RKO (cell line): ENCODE data around the gene RAD9A.
A peak's percentile ranks its signal among the peaks of the same experiment; 100 is the strongest.

Experiments used
- DNase-seq: peaks from one replicate; pipeline ENCODE4 v3.0.0-alpha.2; 2016; ENCODE audit warnings: low spot score

The RAD9A gene

DNA sequence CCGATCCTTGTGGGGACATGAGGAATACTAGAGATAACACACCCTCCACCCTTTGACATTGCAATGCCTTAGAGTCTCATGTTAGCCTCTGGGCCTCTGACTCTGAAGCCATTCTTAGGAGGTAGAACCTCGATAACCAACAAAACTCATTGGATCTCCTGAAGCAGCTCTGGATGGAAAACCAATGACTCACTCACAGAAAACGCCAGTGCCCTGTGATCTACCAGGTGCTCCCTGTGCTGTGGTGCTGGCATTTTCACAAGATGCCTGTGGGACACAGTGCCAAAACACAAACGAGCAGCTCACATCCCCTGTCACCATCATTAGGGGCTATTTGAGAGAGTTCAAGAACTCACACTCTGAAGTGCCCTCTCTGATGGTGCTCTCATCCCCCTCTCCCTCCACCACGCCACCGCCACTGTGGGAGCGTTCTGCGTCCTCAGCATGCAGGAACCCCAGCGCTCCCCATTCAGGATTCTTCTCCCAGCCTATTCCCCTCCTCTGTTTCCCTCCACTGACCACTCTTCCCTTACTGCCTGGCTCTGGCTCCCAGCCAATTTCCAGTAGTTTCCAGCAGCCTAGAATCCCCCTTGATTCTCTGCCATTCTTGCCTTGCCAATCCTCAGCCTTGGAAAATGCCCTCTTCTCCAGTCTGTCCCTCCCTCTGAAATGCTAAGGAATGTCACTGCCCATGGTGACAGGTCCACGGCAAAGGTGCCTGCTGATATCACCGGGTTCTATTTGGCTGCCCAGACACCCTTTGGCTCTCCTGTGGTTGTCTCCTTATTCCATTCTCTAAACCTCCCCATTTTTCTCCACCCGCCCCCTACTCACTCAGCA lies 33.7 kb upstream of the RAD9A start:
- DNase-seq, result no peak

DNA sequence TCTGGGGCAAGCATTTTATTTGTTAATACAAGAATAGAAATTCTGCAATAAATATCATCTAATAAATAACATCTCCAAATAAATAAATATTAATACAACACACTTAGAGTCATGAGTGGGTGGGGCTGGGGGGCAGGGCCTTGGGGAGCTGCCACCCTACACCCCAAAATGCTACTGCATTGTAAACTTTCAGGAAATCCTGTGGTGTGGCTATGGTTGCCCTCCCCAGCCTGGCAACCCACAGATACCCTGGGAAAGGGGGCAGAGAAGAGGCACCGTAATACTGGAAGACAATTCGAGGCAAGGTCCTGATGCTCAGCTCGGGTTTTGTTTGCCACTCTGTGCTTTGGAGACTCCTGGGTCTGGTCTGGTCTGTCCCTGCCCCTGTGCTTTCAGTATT lies 27.6 kb upstream of the RAD9A start:
- no peak for DNase-seq

DNA sequence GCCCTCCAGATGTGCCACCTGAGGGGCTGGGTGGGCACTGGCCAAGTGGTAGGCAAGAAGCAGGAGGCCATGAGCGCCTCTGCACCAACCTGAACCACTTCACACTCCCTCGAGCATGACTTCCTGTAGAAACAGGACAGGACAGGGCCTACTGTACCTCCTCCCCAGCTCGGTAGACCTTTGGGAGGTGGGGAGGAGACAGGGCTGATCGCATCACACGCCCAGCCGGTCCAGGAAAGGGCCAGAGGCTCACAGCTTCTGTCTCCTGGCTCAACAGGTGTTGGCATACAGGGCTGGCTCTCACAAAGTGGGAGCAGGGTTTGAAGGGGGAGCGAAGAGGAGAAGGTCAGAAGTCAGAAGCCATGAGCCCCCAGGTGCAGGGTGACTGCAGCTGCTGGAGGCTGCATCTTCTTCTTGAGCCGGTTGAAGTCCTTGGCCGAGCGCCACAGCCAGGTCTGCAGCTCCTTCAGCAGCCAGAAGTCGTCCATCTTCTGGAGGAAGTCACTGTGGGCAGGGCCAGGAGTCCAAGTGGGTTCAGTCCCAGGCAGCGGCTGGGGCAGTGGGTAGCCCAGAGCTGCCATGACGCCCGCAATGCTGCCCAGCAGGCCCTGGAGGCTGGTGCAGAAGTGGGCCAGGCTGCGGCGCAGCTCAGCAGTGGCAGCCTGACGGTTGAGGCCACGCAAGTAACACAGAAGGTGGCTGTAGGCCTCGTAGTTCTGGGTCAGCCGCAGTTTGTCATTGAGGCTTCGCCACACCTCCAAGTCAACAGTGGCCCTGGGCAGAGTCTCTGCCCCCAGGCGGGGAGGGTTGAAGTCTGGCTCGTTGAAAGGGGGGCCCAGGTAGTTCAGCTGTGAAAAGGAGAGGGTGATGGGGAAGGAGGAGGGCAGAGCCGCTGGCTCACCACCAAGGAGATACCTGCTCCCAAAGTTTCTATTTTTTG lies 26.7 kb upstream of the RAD9A start:
- DNase-seq, result no peak

DNA sequence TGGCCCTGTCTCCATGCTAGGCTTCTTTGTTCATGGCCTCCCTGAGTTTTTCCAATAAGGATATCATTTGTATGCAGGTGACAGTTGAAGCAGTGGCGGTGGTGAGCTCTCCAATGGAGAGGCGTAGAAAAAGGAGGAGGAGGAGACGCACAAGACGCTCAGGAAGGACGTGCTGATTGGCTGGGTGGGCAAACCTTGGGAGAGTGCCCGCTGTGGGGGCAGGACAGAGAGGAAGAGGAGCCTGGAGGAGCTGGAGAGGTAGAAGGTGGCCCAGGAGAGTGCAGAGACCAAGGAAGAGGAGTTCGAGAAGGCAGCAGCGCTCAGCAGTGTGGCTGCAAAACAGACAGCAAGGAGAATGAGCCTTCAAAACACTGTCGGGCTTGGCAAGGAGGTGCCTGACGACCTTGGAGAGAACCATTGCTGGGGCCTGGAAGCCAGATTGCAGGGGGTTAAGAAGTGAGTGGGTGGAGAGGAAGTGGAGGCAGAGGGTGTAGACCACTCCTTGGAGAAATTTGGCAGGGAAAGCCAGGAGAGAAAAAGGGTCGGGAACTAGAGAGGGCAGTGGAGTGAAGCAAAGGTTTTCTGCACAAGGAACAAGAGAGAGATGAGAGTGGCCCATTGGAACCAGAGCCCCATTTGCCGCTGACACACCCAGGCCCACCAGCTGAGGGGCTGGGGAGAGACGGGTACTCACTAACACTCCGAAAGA lies 25.9 kb upstream of the RAD9A start:
- no peak for DNase-seq

DNA sequence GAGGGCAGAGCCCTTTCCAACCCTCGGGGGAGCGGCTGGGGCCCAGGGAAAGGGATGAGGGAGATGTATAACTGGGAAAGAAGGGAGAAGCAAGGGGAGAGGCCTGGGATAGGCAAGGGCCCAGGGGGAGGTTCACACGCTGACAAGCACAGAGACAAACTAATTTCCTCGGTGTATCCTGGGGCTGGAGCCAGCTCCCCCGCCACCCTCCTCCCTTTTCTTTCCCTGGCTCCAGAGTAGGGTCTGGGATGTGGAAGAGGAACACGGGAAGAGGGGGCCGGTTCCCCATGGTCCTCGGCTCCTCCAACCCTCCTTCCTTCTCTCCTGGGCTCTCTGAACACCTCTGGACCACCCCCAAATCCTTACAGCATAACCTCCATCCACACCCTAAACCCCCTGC lies 25.2 kb upstream of the RAD9A start:
- no peak for DNase-seq

DNA sequence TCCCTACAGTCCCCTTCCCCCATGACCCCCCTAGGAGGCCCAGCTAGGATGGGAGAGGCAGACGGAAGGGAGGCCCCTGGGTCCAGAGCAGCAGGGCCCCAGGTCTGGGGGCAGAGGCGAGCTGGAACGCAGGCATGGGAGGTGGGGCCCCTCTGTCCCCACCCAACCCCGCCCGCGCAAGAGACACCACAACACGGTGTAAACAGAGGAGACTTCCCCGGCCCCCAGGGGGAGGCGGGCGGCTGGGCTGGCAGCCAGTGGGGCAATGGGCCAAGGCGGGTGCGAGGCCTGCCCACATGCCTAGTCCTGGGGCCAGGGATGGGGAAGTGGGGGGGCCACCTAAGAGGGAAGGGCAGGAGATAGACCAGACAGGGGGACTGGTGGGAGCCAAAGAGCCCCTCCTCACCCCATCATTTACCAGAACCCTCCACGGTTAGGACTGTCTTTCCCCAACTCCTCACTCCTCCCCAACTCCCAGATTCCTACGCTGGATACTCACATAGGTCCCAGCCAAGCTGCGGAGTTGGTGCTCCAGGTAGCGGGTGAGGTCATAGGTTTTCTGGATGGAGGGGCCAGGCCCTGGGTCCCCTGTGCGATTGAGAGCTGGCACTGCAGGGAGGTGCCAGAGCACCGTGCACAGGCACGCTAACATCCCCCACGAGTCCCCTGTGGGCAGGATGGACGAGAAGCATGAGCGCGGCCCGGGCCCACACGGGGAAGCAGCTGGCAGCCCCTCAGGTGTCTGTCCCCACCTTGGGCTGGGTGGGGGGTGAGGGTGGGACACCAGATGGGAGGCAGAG lies 24.6 kb upstream of the RAD9A start:
- DNase-seq, result no peak

DNA sequence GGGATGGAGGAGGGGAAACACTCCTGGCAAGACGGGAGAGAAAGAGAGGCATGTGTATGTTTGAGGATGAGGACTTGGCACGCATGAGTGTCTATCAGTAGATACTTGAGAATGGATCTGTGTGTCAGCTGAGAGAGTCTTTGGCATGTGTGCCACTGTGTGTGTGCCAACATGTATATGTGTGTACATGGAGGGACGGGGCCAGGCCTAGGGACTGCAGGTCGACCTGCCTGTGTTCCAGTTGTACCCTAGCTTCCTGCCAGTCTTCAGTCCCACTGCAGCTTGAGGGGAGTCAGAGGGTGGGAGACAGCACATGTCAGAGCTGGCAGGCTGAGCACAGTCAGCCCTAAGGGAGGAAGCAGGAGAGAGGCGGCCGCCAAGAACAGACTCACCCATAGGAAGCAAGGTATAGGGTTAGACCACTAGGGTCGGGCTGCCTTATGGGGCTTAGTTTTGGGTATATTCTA lies 24.0 kb upstream of the RAD9A start:
- DNase-seq, result no peak

DNA sequence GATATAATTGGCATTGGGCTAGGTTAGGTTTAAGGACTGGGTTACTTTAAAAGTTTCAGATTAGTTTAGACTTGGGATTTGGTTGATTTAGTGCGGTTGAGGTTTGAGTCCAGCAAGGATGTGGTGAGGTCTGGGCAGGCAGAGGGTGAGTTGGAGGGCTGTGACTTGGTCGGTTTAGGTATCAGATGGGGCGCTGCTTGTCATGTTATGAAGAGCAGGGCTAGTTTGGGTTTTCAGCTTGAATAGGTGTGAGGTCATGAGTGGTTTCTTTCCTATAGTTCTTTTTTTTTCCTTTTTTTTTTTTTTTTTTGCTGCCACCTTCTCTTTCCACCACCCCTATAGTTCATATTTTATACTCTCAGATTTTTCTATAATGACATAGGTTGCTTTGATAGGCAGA lies 23.2 kb upstream of the RAD9A start:
- no peak for DNase-seq

DNA sequence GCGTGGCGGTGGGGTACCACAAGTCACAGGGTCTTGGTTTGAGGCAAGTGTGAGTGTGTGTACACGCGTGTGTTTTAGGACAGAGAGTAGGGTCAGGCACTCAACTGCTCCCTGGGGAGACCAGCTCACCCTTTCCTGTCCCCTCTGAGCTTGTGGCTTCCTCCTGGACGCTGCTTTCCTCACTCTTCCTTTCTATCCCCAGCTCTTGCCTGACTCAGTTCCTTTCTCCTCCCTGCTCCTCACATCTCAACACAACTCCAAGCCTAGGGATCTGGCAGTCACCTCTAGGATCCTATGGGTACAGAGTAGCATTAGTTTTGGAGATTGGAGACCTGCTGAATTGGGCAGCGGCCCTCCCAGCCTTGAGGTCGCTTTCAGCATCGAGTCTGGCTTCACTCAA lies 22.5 kb upstream of the RAD9A start:
- no peak for DNase-seq

DNA sequence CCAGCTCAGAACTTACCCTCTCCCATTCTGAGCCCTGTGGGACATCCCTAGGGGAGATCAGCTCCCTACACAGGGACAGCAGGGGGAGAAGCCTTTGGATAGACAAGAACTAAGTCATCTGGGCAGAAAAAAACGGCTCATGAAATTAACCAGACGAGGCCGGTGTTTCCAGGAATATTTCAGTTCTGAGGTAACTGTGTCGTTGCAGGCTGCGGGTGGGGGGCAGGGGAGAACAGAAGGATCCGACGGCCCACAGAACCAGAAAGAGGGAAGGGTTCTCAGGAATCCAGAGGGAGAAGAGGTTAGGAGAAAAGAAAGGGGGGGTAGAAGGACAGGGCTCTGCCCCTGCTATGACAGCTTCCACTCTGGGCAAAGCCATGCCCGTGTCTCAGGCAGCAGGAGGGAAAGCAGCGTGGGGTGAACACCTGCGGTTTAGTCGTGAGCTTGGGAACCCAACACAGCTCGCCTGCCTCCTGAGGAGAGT lies 21.9 kb upstream of the RAD9A start:
- no peak for DNase-seq

DNA sequence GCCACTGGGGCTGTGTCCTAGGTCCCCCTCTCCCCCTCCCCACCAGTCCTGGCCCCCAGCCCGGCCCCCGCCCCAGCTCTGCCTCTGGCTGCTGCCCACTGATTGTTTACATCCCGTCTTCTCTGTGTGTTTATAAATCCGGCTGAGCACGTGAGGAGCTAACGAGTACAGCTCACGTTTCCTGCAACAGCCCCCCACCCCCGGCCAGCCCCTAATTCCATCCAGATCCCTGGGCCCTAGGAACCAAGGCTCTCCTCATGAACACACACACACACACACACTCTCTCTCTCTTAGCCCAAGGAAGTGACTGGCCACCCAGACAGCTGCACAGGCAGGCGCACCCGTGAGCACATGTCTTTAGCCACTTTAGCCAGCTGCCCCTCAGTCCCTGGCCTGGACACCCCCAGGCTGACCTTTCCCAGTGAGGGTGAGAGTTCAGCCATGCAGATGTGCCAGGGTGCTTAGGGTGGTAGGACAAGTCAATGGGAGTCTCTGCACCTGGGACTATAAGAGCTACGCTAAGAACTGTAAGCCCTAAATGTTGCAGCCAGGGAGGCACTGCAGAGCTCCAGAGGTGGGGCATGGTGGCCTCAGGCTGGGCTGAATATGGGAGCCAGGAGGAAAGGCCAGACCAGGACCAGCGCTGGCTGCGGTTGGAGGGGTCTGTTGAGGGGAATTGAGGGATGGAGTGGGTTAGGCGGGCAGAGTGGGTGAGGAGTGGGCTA lies 21.3 kb upstream of the RAD9A start:
- no peak for DNase-seq

DNA sequence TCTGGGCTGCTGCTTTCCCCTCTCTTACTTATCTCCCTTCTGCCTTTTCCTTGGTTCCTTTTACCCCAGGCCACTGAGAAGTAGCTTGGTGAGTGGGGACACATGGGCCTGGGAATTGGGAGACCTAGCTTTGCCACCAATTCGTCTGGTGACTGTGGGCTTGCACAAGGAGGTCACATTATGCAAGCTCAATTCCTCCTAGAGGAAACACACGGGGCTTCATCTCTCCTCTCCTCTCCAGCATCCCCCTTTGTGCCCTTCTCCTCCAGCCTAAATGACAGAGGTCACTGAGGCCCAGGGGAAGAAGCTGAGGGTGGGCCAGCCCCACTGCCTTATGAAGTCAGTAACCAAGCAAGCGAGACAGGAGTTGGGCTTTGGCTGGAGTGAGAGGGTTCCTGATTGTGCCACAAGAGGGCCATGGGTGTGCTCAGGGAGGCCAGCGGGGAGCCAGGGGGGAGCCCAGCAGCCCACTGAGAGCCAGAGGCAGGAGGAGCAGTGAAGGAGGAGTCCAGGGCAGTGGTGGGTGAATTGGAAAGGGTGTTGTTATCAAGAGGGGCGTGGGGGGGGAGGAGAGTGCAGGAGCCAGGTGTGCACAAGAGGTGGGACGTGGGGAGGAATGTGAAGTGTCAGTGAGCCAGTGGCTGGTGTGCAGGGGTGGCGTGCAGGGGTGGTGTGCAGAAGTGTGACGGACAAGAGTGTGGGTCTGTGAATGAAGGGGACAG lies 20.4 kb upstream of the RAD9A start:
- peak; percentile 63 for DNase-seq

DNA sequence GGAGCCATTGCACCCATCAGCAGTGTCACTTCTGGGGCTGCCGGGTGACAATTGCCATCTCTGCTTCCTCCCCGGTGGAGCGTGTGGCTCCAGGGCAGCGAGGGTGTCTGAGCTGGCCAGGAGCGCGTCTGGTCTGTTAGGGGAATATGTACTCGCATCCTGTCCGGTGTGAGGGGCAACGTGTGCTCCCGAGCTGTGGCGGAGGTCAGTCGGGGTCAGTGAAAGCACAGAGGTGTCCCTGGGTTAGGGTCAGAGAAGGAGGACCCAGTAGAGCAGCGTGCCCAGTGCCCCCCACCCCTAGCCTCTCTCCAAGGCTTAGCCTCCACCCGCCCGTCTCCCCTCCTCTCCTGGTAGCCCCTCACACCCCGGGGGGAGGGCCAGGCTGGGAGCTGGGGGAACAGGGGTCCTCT lies 19.9 kb upstream of the RAD9A start:
- DNase-seq, result no peak

DNA sequence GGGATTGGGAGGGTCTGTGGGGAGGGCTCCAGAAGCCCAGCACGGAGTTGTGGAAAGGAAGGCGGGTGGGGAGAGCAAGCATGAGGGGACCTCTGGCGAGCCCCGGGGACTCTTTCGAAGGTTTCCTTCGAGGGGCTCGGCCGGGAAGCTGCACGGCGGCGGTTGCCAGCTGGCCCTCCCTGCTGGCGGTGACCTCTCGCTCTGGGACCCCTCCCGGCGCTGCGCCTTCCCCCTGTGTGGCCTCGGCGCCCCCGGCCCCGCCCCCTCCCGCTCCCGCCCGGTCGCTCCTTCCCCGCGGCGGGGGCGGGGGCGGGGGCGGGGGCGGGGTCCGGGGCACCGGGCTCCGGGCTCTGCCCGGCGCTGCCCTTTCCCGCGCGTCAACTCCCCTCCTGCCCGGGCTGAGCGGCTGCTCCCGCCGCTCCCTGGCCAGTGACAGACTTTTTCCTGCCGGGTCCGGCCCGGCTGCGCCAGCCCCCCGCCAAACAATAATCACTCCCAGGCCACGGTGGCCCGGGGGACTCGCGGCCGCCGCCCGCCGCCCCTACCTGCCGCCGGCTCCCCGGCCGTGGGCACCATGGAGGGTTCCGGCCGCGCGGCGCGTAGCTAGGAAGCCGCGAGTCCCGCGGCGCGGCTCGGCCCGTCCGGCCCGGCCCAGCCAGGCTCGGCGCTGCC lies 19.3 kb upstream of the RAD9A start:
- no peak for DNase-seq

DNA sequence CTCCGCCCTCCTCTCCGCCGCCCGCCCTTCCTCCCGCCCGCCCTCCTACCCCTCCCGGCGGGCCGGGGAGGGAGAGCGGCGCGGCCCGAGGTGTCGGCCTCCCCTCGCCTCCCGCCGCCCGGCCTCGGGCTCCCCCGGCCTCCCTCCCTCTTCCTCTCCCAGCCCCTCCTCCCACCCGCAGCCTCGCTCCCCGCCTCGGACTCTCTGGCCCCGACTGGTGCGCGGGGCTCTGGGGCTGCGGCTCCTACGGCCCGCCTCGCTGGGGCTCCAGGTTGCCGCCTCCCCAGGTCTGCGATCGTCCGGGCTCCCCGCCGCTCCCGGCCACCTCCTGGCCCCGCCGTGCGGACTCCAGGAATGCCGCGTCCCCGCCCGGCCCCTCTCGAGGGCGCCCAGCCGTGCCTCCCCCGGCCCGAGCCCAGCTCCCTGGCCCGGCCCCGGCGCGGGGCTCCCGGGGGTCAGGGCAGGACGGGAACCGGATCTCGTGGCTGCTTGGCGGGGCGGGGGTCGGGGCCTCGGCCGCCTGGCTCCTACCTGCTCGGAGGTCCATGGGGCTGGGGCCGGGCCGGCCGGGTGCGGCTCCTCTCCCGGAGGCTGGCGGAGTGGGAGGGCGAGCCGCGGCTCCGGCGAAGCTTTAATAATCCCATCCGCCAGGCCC lies 18.7 kb upstream of the RAD9A start, which contains the start of gene CLCF1:
Gene CLCF1, minus strand, starts transcription at position 606 of the 655 bp plus-strand sequence. Its CDS starts 59 bp downstream, at position 547.
- DNase-seq, result peak; percentile 49

DNA sequence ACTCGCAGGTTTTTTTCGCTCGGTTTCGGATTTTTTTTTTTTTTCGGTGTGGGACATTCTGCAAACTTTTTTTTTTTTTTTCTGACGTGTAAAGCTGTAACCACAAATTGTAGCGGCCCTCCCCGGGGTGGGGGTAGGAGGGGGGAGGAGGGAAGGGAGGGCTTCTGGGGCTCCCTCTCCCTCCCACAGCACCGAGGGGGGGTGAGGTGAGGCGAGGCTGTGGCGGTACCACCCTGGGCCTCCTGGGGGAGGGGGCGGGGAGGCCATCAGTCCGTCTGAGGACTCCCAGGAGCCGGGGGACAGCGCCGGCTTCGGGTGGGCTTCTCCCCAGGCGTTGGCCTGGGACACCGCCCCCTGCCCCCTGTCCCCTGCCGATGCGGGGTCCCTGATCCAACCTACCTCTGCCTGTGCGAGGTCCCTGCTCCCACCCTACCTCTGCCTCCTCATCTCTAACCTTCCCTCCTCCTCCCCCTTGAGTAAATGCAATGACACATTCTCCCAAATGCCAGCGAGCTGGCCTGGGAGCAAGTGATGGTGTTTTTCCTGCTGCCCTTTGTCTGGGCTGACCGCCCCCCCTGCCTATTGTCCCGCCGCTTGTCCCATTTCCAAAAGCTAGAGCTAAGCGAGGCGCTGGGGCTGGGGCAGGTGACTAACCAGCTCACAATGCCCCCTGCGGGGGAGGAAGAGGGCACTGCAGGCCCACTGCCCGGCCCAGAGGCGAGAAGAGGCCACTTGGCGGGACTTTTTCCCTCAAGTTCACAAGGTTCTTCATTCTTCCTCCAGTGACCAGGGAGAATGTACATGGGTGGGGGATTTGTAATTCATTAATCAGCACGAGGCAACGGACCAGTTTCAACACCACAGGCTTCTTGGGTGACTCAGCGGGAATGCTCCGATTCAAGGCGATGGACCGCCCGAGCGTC lies 17.9 kb upstream of the RAD9A start:
- DNase-seq, result peak; percentile 93

DNA sequence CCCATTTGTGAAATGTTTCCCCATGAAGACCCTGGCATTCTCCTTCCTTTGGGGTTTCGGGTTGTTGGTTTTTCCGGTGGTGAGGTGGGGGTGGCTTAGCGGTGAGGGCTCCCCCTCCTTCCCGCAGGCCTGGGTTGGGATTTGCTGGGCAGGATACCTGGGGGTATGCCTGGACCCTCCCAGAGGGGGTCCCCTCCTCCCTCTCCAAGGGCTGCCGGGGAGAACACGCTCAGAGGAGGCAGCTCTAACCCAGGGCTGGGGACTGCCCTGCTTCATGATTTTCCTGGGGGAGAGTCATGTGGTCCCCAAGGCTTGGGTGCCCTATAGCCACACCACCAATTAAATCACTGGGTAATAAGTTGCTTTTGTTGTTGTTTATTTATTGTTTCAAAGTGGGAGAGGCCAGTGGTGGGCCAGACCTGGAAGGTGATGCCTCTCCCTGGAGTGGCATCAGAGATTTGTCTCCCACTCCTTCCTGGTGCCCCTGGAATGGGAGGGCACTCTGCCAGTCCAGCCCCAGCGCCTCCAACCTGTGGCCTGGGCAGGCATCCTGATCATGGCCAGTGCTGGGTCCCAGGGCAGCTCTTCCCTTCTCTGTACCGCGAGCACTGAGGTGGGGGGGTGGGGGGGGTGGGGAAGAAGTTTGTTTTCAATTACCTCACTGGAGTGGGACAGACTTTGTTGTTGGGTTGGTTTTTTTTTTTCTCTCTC lies 17.1 kb upstream of the RAD9A start:
- DNase-seq, result no peak
